Measurements from ENCODE around the gene C6orf15.
"Not testable (repeated sequence)": the region's sequence is repeated elsewhere in the genome, so short reads cannot be mapped to it uniquely, and the experiment has no call there.

DNA sequence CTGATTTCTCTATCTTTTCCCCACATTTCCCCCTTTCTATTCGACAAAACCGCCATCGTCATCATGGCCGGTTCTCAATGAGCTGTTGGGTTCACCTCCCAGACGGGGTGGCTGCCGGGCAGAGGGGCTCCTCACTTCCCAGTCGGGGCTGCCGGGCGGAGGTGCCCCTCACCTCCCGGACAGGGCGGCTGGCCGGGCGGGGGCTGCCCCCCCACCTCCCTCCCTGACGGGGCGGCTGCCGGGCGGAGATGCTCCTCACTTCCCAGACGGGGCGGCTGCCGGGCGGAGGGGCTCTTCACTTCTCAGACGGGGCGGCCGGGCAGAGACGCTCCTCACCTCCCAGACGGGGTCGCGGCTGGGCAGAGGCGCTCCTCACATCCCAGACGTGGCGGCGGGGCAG, 45.3 kb downstream of the C6orf15 start:
- TF ChIP-seq NR2C2 (CRISPR knock-in tag; IDR thresholded peaks at IDR 0.05); RELA (CRISPR knock-in tag; IDR thresholded peaks at IDR 0.05; ENCODE audit: borderline replicate concordance); ZNF671 (CRISPR knock-in tag; IDR thresholded peaks at IDR 0.05); KAT7 (CRISPR knock-in tag; IDR thresholded peaks at IDR 0.05; ENCODE audit: borderline replicate concordance); FOXK1 (CRISPR knock-in tag; IDR thresholded peaks at IDR 0.05): not testable (repeated sequence)
- TF ChIP-seq, protein P1, sequence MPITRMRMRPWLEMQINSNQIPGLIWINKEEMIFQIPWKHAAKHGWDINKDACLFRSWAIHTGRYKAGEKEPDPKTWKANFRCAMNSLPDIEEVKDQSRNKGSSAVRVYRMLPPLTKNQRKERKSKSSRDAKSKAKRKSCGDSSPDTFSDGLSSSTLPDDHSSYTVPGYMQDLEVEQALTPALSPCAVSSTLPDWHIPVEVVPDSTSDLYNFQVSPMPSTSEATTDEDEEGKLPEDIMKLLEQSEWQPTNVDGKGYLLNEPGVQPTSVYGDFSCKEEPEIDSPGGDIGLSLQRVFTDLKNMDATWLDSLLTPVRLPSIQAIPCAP (CRISPR knock-in tag; IDR thresholded peaks at IDR 0.05), result not testable (repeated sequence)
- TF ChIP-seq, protein P2, sequence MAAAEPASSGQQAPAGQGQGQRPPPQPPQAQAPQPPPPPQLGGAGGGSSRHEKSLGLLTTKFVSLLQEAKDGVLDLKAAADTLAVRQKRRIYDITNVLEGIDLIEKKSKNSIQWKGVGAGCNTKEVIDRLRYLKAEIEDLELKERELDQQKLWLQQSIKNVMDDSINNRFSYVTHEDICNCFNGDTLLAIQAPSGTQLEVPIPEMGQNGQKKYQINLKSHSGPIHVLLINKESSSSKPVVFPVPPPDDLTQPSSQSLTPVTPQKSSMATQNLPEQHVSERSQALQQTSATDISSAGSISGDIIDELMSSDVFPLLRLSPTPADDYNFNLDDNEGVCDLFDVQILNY (CRISPR knock-in tag; IDR thresholded peaks at IDR 0.05), result not testable (repeated sequence)
- TF ChIP-seq, protein P3, sequence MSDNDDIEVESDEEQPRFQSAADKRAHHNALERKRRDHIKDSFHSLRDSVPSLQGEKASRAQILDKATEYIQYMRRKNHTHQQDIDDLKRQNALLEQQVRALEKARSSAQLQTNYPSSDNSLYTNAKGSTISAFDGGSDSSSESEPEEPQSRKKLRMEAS (CRISPR knock-in tag; IDR thresholded peaks at IDR 0.05), result not testable (repeated sequence)
- TF ChIP-seq, protein P4, sequence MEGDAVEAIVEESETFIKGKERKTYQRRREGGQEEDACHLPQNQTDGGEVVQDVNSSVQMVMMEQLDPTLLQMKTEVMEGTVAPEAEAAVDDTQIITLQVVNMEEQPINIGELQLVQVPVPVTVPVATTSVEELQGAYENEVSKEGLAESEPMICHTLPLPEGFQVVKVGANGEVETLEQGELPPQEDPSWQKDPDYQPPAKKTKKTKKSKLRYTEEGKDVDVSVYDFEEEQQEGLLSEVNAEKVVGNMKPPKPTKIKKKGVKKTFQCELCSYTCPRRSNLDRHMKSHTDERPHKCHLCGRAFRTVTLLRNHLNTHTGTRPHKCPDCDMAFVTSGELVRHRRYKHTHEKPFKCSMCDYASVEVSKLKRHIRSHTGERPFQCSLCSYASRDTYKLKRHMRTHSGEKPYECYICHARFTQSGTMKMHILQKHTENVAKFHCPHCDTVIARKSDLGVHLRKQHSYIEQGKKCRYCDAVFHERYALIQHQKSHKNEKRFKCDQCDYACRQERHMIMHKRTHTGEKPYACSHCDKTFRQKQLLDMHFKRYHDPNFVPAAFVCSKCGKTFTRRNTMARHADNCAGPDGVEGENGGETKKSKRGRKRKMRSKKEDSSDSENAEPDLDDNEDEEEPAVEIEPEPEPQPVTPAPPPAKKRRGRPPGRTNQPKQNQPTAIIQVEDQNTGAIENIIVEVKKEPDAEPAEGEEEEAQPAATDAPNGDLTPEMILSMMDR (IDR thresholded peaks at IDR 0.05), result not testable (repeated sequence)
- TF ChIP-seq, protein P5, sequence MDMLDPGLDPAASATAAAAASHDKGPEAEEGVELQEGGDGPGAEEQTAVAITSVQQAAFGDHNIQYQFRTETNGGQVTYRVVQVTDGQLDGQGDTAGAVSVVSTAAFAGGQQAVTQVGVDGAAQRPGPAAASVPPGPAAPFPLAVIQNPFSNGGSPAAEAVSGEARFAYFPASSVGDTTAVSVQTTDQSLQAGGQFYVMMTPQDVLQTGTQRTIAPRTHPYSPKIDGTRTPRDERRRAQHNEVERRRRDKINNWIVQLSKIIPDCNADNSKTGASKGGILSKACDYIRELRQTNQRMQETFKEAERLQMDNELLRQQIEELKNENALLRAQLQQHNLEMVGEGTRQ (CRISPR knock-in tag; IDR thresholded peaks at IDR 0.05), result not testable (repeated sequence)

Data from WTC11 (cell line).